Caki2 (cell line): ENCODE results near the gene TPO. TPM values are rescaled to one million over a fixed set of nuclear protein-coding genes. Genes with fewer than 3 reads are reported as not detected.
"Not testable (repeated sequence)": the region's sequence is repeated elsewhere in the genome, so short reads cannot be mapped to it uniquely, and the experiment has no call there.

Source experiments
- DNase-seq: peaks from one replicate; pipeline ENCODE4 v3.0.0-alpha.2; 2015; ENCODE audit warnings: low read depth
- in situ Hi-C: cut with HindIII; loops from 2 replicates; pipeline ENCODE4 v1.10.0; 2016; ENCODE audit warnings: low sequenced_read_pairs, low pct_unique_long_range_greater_than_20kb, mixed read lengths
- total RNA-seq: library from RNA; depleted of rRNA; stranded (reverse); fragments of >200 nt; shearing (Covaris generic); gene quantifications from 2 replicates; pipeline ENCODE4 v1.2.3, GENCODE V29; 2014; ENCODE audit warnings: low replicate concordance

The TPO gene
- total RNA-seq, 1 experiment from 2014 or later, result not detected

- DNase-seq, in situ Hi-C loops: not testable (repeated sequence)
These were observed 79.0 kb downstream of the TPO start for GRCh38 chr2:1492231-1492630.

GRCh38 chr2:1492711-1493430 is 79.6 kb downstream of the TPO start:
- no peak for DNase-seq
- in situ Hi-C loops, result no loop called here

DNA sequence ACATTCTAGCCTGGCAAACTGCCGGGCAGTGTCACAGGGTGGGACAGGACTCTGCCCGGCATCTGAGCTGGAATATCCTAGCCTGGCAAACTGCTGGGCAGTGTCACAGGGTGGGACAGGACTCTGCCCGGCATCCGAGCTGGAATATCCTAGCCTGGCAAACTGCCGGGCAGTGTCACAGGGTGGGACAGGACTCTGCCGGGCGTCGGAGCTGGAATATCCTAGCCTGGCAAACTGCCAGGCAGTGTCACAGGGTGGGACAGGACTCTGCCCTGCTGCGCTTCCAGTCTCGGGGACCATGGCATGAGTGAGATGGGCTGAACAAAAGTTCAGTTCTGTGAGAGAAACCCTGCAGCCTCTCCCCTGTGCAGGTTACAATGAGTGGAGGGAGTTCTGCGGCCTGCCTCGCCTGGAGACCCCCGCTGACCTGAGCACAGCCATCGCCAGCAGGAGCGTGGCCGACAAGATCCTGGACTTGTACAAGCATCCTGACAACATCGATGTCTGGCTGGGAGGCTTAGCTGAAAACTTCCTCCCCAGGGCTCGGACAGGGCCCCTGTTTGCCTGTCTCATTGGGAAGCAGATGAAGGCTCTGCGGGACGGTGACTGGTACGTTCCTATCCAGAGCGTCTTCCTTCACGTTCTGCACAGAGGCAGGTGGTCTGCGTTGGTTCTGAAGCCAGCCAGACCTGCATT is 80.3 kb downstream of the TPO start:
- in situ Hi-C loops, result no loop called here
- no peak for DNase-seq

GRCh38 chr2:1494257-1494656 is 81.0 kb downstream of the TPO start:
- in situ Hi-C loops, result no loop called here

GRCh38 chr2:1494906-1495305 is 81.6 kb downstream of the TPO start:
- in situ Hi-C loops, result no loop called here
- DNase-seq, result no peak

More at GRCh38 chr2:1494257-1494656, 81.0 kb downstream of the TPO start:
- DNase-seq, result no peak

DNA sequence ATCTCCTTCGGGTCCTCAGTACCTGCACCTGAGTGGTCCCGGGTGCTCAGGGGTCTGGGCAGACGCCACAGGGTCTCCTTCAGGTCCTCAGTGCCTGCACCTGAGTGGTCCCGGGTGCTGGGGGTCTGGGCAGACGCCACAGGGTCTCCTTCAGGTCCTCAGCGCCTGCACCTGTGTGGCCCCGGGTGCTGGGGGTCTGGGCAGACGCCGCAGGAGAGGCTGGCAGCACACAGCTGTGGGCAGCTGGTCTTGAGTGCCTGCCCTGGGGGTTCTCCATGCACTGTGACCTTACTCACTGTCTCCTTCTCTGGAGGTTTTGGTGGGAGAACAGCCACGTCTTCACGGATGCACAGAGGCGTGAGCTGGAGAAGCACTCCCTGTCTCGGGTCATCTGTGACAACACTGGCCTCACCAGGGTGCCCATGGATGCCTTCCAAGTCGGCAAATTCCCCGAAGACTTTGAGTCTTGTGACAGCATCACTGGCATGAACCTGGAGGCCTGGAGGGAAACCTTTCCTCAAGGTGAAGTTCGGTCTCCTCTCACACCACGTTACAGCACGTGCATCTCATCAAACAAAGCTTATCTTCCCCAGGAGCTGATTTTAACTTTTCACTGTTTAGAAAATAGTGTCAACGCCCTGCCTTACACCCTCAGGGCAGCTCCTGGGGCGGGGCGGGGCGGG is 82.6 kb downstream of the TPO start:
- DNase-seq, result no peak
- in situ Hi-C loops, result no loop called here

DNA sequence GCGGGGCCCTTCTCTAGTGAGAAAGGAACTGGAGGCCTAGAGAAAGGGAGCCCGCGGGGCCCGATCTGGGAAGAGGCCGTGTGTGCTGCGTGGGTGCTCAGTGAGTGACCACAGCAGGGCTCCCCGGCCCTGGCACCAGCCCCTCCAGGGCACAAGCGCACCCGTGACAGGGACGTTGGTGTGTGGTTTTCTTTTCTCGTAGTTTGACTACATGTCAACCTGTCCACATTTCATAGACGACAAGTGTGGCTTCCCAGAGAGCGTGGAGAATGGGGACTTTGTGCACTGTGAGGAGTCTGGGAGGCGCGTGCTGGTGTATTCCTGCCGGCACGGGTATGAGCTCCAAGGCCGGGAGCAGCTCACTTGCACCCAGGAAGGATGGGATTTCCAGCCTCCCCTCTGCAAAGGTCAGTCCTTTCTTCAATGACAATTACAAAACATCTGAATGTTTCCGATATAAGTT is 83.1 kb downstream of the TPO start:
- in situ Hi-C loops, result no loop called here
- no peak for DNase-seq

- in situ Hi-C loops, result no loop called here
- no peak for DNase-seq
These were observed 83.9 kb downstream of the TPO start for GRCh38 chr2:1497122-1497611.

DNA sequence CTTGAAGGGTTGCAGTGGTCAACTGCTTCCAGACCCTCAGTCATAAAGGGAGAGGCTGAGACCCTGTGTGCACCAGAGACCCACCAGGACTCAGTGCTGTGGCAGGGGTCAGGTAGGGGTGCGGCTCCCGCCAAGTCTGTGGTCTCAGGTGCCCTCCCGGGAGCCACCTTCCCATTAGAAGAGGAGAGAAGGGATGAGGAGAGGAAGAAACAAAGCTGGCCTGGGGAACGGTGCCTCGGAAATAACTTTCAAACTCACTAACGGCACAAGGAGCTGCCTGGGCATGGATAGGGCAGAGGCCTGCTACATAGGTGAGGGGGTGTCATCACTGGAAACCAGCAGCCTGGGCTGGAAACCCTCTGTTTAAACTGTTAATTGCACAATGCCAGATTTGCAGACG is 84.9 kb downstream of the TPO start:
- in situ Hi-C loops, result no loop called here
- DNase-seq, result no peak

- in situ Hi-C loops, result no loop called here
- DNase-seq, result no peak
These were observed 86.0 kb downstream of the TPO start for GRCh38 chr2:1499033-1499795.

- in situ Hi-C loops, result no loop called here
These were observed 88.0 kb downstream of the TPO start for GRCh38 chr2:1501038-1501851.

GRCh38 chr2:1501991-1502390 is 88.7 kb downstream of the TPO start:
- DNase-seq, result no peak
- in situ Hi-C loops, result no loop called here

More at GRCh38 chr2:1501038-1501851, 88.0 kb downstream of the TPO start:
- DNase-seq, result no peak

DNA sequence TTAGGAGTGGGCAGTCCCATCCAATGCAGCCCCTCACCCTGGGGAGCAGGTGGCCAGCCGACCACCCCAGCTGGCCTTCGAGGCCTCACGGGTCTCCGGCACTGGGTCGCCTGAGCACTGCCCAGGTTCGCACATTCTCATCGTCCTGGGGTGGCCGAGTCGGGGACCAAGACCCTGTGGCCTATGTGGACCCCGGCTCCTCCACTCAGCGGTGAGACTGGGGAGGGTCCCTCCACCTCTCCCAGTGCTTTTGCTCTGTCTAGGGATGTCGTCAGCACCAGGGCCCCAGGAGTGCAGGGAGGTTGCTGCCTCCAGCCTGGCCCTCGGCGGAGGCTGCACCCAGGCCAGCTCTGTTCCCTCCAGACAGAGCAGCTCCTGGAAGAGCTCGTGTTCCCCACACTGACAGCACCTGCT is 89.6 kb downstream of the TPO start:
- DNase-seq, result no peak
- in situ Hi-C loops, result no loop called here

- in situ Hi-C loops, result no loop called here
- DNase-seq, result no peak
These were observed 90.4 kb downstream of the TPO start for GRCh38 chr2:1503471-1504310.

DNA sequence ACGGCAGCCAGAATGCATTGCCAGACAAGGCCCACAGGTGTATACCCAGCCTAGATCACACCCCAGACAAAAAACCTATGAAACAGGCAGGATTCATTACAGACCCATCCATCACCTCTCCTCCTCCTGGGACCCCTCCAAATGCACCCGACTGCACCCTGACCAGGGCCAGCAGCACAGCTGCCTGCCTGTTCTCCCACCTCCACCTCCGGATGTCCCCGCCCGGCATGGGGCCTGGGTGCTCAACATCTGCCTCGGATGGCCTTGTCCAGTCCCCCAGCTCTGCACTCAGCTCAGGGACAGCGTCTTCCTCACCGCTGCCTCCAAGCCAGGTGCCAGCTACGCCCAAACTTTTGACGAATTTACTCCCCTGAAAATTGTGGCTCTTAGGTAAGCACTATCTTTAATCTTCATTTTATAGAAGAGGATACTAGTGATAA is 91.1 kb downstream of the TPO start:
- no peak for DNase-seq
- in situ Hi-C loops, result no loop called here

DNA sequence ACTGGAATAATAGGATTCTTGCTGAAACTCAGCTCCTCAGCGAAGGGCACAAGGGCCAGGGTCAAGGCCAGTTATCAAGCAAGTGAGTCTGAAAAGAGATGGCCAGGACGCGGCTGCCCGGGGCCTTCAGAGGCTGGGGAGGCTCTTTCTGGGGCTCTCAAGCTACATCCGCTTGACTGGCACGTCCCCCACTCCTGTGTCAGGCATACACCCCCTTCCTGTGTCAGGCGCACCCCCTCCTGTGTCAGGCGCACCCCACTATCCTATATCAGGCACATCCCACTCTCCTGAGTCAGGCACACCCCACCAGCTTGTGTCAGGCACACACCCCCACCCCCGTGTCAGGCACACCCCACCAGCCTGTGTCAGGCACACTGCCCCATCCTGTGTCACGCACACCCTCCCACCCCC is 91.8 kb downstream of the TPO start:
- in situ Hi-C loops, result no loop called here
- no peak for DNase-seq
